ENCODE measurements around the gene POU3F1. TPM values are rescaled to one million over a fixed set of nuclear protein-coding genes. Genes with fewer than 3 reads are reported as not detected.

Gene POU3F1
- total and polyA plus RNA-seq, 12 donors: 0.05 to 6.9 (median 2.0) TPM

DNA sequence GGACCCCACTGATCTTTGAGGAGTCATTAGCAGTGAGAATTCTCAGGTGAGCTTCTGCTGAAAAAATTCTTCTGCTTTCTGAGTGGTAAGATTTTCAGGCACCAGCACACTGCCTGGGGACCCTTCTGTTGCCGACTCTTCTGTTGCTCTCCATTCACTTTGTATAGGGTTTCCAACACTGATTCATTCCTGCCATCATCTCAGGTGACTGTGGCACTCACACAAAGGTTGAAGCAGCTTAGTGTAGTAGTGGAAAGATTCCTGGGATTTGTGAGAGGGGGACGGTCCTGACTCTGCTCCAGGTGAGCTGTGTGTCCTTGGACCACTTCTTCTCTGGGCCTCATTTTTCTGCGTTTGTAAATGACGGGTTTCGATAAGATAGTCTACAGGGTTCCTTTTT lies 24.6 kb downstream of the POU3F1 start:
- no peak overlapping the region for H3K4me3 ChIP-seq
- H3K27me3 ChIP-seq: no peaks in the 10 kb centered on the region
- H3K9me3 ChIP-seq (replicated peaks in 1 of 3): no peaks in the 10 kb centered on the region
- DNase-seq: no peak
- H3K4me1 ChIP-seq (replicated peaks in 1 of 2): peaks cover 3 to 10% of the 10 kb centered on the region in 2 donors
- no peak overlapping the region for H3K27ac ChIP-seq
- intact Hi-C loops (cut with DNase I): loop anchor here (5.0 to 10.0 kb wide), 3 partner anchors 35 to 813 kb away; no protein-coding TSS in a partner anchor
- 84 to 87% (median 86%) methylated on average over 5 of the region's 5 CpGs for WGBS, 4 donors
- H3K36me3 ChIP-seq (replicated peaks in 1 of 2): peaks cover 0 to 91% of the 10 kb centered on the region in 2 donors
- TF ChIP-seq CTCF (IDR thresholded peaks at IDR 0.05) (no peak), POLR2A (IDR thresholded peaks at IDR 0.05) (no peak)

DNA sequence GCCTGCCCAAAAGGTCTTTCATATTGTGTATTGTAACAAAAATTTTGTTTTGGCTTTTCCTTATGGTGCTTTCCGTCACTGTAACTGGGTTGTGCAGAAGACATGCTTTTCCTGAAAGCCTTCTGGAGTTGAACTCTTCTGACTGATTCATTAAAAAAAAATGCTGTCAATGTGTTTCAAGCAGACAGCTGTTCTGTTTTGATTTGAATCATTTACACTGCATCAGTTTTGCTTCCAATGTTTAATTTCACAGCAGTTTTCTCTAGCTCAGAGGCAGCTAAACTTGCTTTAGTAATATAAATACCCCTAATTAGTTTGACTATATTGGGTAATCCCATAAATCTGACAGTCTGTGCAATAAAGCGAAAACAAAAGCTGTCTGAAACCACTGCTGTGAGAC lies 26.2 kb downstream of the POU3F1 start:
- no peaks in the 10 kb centered on the region for H3K9me3 ChIP-seq (replicated peaks in 1 of 3)
- 86 to 96% (median 89%) methylated on average over 2 of the region's 2 CpGs for WGBS, 4 donors
- TF ChIP-seq POLR2A (IDR thresholded peaks at IDR 0.05) (no peak), CTCF (IDR thresholded peaks at IDR 0.05) (no peak)
- intact Hi-C loops (cut with DNase I): loop anchor here (5.0 to 10.0 kb wide), 3 partner anchors 33 to 814 kb away; no protein-coding TSS in a partner anchor
- H3K4me1 ChIP-seq (replicated peaks in 1 of 2): peaks cover 12 to 22% of the 10 kb centered on the region in 2 donors
- no peak overlapping the region for H3K27ac ChIP-seq
- H3K36me3 ChIP-seq (replicated peaks in 1 of 2): peaks cover 0 to 88% of the 10 kb centered on the region in 2 donors
- DNase-seq: no peak
- H3K27me3 ChIP-seq: no peaks in the 10 kb centered on the region
- H3K4me3 ChIP-seq: no peak overlapping the region

DNA sequence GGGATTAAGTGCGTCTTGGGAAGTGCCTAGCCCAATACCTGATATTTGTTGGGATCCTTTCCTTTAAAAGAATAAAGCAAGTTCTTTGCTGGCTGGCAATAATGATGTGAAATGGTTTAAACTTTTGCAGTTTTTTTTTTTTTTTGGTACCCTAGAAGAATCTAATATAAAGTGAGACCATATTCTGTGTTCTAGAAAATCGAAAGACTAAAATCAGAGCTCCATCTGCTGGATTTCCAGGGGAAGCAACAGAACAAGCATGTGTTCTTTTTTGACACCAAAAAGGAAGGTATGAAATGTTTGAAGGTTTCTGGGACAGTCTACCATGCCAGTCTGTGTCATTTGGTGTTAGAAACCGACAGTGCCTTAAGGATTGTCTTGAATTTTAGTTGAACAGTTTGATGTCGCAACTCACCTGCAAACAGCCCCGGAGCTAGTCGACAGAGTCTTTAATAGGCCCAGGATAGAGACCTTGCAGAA lies 27.7 kb downstream of the POU3F1 start:
- Histone ChIP-seq H3K9me3 (replicated peaks in 1 of 3) (no peaks in the 10 kb centered on the region), H3K4me3 (no peak overlapping the region), H3K27ac (no peak overlapping the region), H3K36me3 (replicated peaks in 1 of 2) (peaks cover 0 to 76% of the 10 kb centered on the region in 2 donors), H3K27me3 (no peaks in the 10 kb centered on the region), H3K4me1 (replicated peaks in 1 of 2) (peaks cover 25 to 37% of the 10 kb centered on the region in 2 donors)
- intact Hi-C loops (cut with DNase I): no loop called here
- TF ChIP-seq CTCF (IDR thresholded peaks at IDR 0.05) (peak; percentile 31 to 61 (median 54)), POLR2A (IDR thresholded peaks at IDR 0.05) (no peak)
- WGBS, 4 donors: 50 to 62% (median 56%) methylated on average over 6 of the region's 6 CpGs
- no peak for DNase-seq

DNA sequence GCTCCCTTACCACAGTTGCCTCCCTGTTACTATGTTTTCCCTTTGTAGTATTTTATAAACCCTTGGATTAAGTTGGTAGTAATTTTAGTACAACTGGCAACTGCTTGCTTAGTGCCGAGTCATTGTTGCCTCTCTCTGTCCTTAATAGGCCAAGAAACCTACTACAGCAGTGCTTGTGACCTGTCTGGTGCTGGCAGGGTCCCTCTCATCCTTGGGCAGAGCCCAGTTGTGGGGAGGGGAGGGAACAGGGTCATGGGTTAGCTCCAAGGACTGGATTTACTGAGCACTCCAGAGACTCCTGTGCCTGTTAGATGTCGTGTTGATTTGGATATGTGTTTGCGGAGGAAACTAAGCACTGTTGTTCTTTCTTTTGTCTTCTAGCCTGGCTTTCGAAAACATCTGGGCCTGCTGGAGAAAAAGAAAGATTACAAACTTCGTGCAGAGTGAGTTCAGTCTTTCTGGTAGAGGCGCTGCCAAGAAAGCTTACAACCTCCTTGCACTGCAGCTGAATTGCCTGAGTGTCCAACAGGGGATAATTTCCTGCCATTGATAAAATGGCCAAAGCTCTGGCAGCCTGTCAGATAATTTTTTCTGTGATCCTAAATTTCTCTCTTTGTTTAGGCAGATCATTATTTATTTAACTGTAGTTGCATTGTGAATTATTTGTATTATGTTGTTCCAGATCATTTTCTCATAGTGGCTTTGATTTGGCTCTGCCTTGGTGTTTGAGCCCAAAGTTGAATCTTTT lies 30.4 kb downstream of the POU3F1 start:
- no peaks in the 10 kb centered on the region for H3K27me3 ChIP-seq
- no peaks in the 10 kb centered on the region for H3K9me3 ChIP-seq (replicated peaks in 1 of 3)
- DNase-seq: peak in 3 of 7 donors; percentile 50 to 56 (median 51)
- TF ChIP-seq POLR2A (IDR thresholded peaks at IDR 0.05) (no peak), CTCF (IDR thresholded peaks at IDR 0.05) (peak in 1 of 6 experiments; percentile 5)
- peaks cover 33 to 45% of the 10 kb centered on the region in 2 donors for H3K4me1 ChIP-seq (replicated peaks in 1 of 2)
- peak overlapping the region; percentile 56 to 78 (median 73) for H3K27ac ChIP-seq
- intact Hi-C loops (cut with DNase I): no loop called here
- no peak overlapping the region for H3K4me3 ChIP-seq
- H3K36me3 ChIP-seq (replicated peaks in 1 of 2): peaks cover 0 to 48% of the 10 kb centered on the region in 2 donors
- WGBS, 4 donors: 19 to 36% (median 22%) methylated on average over 6 of the region's 6 CpGs

Measured in adrenal gland (tissue), 12 donors.